DOHH2 (cell line): ENCODE results near the gene CALY.

Experiments used
- H3F3A ChIP-seq: fragments of 200-600 bp; sonication (generic), shearing (Covaris generic); 2 replicates; pipeline ENCODE4 v1.6.0; 2016; ENCODE audit warnings: antibody characterized with exemption, mild to moderate bottlenecking; ENCODE audit not compliant: control insufficient read depth, insufficient read depth
- H3K27ac ChIP-seq: fragments of 200-600 bp; sonication (generic); 2 replicates; pipeline ENCODE4 v1.5.1; 2014; ENCODE audit warnings: low read depth, mild to moderate bottlenecking, low read length, moderate library complexity
- H3K27me3 ChIP-seq: fragments of 200-600 bp; sonication (generic); 2 replicates; pipeline ENCODE4 v1.6.1; 2014; ENCODE audit warnings: mild to moderate bottlenecking, low read length, mixed read lengths; ENCODE audit not compliant: control insufficient read depth
- H3K36me3 ChIP-seq: fragments of 200-600 bp; sonication (generic); 2 replicates; pipeline ENCODE4 v1.6.1; 2014; ENCODE audit warnings: mild to moderate bottlenecking, low read length, moderate library complexity, mixed read lengths; ENCODE audit not compliant: control insufficient read depth
- H3K4me1 ChIP-seq: fragments of 200-600 bp; sonication (generic); 2 replicates; pipeline ENCODE4 v1.6.1; 2014; ENCODE audit warnings: mild to moderate bottlenecking, low read length, mixed read lengths; ENCODE audit not compliant: control insufficient read depth
- H3K4me2 ChIP-seq: fragments of 200-600 bp; sonication (generic); 2 replicates; pipeline ENCODE4 v1.6.0; 2014; ENCODE audit warnings: mild to moderate bottlenecking, low read length, moderate library complexity
- H3K4me3 ChIP-seq: fragments of 200-600 bp; sonication (generic); 2 replicates; pipeline ENCODE4 v1.5.1; 2014; ENCODE audit warnings: mild to moderate bottlenecking, low read length, mixed read lengths
- H3K79me2 ChIP-seq: fragments of 200-600 bp; sonication (generic); 2 replicates; pipeline ENCODE4 v1.6.1; 2014; ENCODE audit warnings: mild to moderate bottlenecking, low read length, mixed read lengths; ENCODE audit not compliant: control insufficient read depth
- H3K9me2 ChIP-seq: fragments of 200-600 bp; sonication (generic); replicated peaks from 2 replicates; pipeline ENCODE4 v1.6.1; 2014; ENCODE audit warnings: mild to moderate bottlenecking, low read length, mixed read lengths; ENCODE audit not compliant: control insufficient read depth
- H3K9me3 ChIP-seq: fragments of 200-600 bp; sonication (generic); 2 replicates; pipeline ENCODE4 v1.6.1; 2014; ENCODE audit warnings: antibody characterized with exemption, low read length, mixed read lengths; ENCODE audit not compliant: control insufficient read depth, insufficient read depth
- H4K20me1 ChIP-seq: fragments of 200-600 bp; sonication (generic); 2 replicates; pipeline ENCODE4 v1.6.0; 2014; ENCODE audit warnings: low read depth, mild to moderate bottlenecking, antibody characterized with exemption, low read length, moderate library complexity; ENCODE audit not compliant: control insufficient read depth, insufficient read depth
- EZH2phosphoT487 ChIP-seq: fragments of 200-600 bp; sonication (generic); IDR thresholded peaks from 2 replicates; pipeline ENCODE4 v1.6.1; 2017; ENCODE audit warnings: borderline replicate concordance, mild to moderate bottlenecking, antibody characterized with exemption, low read length, moderate library complexity, mixed read lengths
- TF ChIP-seq, protein P1 (sequence below): fragments of 200-600 bp; sonication (generic); IDR thresholded peaks from one replicate; pipeline ENCODE4 v1.5.1; 2014; ENCODE audit warnings: antibody characterized with exemption, mild to moderate bottlenecking, low read depth, low read length; ENCODE audit not compliant: poor library complexity, severe bottlenecking

Gene CALY

DNA sequence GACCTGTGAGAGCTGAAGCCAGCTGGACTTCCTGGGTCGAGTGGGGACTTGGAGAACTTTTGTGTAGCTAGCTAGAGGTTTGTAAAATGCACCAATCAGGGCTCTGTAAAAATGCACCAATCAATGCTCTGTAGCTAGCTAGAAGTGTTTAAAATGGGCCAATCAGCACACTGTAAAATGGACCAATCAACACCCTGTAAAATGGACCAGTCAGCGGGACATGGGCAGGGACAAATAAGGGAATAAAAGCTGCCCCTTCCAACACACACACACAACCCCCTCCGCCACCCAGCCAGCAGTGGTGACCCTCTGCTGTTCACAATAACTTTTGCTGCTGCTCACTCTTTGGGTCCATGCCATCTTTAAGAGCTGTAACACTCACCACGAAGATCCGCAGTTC is 20.8 kb downstream of the CALY start:
- Histone ChIP-seq H3F3A (no peaks in the 10 kb centered on the region), H3K79me2 (no peaks in the 10 kb centered on the region), H3K4me3 (no peak overlapping the region), H3K4me1 (peaks cover 10% of the 10 kb centered on the region), H3K4me2 (no peak overlapping the region), H3K9me2 (no peaks in the 10 kb centered on the region), H3K27me3 (no peaks in the 10 kb centered on the region), H4K20me1 (no peaks in the 10 kb centered on the region), H3K9me3 (peaks cover 2% of the 10 kb centered on the region; the same call in 1 of the 2 replicates), H3K36me3 (peaks cover 20% of the 10 kb centered on the region), H3K27ac (no peak overlapping the region)
- TF ChIP-seq, protein P1, sequence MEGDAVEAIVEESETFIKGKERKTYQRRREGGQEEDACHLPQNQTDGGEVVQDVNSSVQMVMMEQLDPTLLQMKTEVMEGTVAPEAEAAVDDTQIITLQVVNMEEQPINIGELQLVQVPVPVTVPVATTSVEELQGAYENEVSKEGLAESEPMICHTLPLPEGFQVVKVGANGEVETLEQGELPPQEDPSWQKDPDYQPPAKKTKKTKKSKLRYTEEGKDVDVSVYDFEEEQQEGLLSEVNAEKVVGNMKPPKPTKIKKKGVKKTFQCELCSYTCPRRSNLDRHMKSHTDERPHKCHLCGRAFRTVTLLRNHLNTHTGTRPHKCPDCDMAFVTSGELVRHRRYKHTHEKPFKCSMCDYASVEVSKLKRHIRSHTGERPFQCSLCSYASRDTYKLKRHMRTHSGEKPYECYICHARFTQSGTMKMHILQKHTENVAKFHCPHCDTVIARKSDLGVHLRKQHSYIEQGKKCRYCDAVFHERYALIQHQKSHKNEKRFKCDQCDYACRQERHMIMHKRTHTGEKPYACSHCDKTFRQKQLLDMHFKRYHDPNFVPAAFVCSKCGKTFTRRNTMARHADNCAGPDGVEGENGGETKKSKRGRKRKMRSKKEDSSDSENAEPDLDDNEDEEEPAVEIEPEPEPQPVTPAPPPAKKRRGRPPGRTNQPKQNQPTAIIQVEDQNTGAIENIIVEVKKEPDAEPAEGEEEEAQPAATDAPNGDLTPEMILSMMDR, result no peak
- TF ChIP-seq EZH2phosphoT487, result no peak

GRCh38 chr10:133314911-133315310 is 21.8 kb downstream of the CALY start:
- no peak overlapping the region for H3K4me2 ChIP-seq

DNA sequence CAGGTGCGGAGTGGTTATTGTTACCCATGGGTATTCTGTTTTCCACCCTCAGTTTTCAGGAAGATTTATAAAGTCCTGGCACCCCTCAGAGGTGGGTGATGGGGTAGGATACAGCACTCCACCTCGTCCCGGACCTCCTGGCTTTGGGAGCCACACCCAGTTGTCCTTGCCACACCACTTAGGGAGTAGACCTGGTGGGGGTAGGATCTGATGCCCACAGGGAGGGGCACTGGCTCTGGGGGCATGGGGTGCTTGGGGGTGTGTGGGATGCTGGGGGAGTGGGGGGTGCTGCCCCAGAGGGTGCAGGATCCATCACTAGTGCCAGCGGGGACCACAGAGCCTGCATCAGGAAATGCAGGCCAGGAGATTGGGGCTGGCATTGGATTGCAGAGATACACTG is 23.5 kb downstream of the CALY start:
- Histone ChIP-seq H3K4me2 (no peak overlapping the region), H3K4me3 (no peak overlapping the region), H3K27ac (no peak overlapping the region)

More at GRCh38 chr10:133314911-133315310, 21.8 kb downstream of the CALY start:
- Histone ChIP-seq H3K27ac (no peak overlapping the region), H3F3A (no peaks in the 10 kb centered on the region), H4K20me1 (no peaks in the 10 kb centered on the region), H3K9me2 (no peaks in the 10 kb centered on the region), H3K79me2 (no peaks in the 10 kb centered on the region), H3K27me3 (no peaks in the 10 kb centered on the region), H3K36me3 (peaks cover 29% of the 10 kb centered on the region), H3K9me3 (no peaks in the 10 kb centered on the region), H3K4me3 (no peak overlapping the region), H3K4me1 (peaks cover 10% of the 10 kb centered on the region)
- TF ChIP-seq EZH2phosphoT487, result no peak
- TF ChIP-seq, protein P1, result no peak

More for the DNA sequence above, 23.5 kb downstream of the CALY start:
- Histone ChIP-seq H3K36me3 (peaks cover 39% of the 10 kb centered on the region), H4K20me1 (peaks cover 7% of the 10 kb centered on the region), H3F3A (no peaks in the 10 kb centered on the region), H3K4me1 (peaks cover 12% of the 10 kb centered on the region), H3K9me2 (no peaks in the 10 kb centered on the region), H3K79me2 (peaks cover 10% of the 10 kb centered on the region), H3K27me3 (no peaks in the 10 kb centered on the region), H3K9me3 (no peaks in the 10 kb centered on the region)
- no peak for TF ChIP-seq EZH2phosphoT487
- TF ChIP-seq, protein P1, result no peak
